HG02571 (cell line): ENCODE measurements around the gene DCBLD2.
"Not testable (repeated sequence)": the region's sequence is repeated elsewhere in the genome, so short reads cannot be mapped to it uniquely, and the experiment has no call there.

Experiments used
- ATAC-seq: cut with Tn5 transposase; IDR thresholded peaks from one replicate; pipeline ENCODE4 v1.9.1; 2021; ENCODE audit warnings: mild to moderate bottlenecking, moderate library complexity; ENCODE audit not compliant: unreplicated experiment

The DCBLD2 gene

GRCh38 chr3:98839846-98840245, 61.6 kb downstream of the DCBLD2 start:
- no peak for ATAC-seq

- not testable (repeated sequence) for ATAC-seq
These were observed 70.4 kb downstream of the DCBLD2 start for GRCh38 chr3:98831060-98831459.

- no peak for ATAC-seq
These were observed 72.2 kb downstream of the DCBLD2 start for GRCh38 chr3:98829246-98829832.

GRCh38 chr3:98827221-98827920, 74.1 kb downstream of the DCBLD2 start:
- no peak for ATAC-seq

GRCh38 chr3:98826126-98826525, 75.4 kb downstream of the DCBLD2 start:
- no peak for ATAC-seq

GRCh38 chr3:98824256-98824655, 77.2 kb downstream of the DCBLD2 start:
- ATAC-seq = no peak

GRCh38 chr3:98823791-98824190, 77.7 kb downstream of the DCBLD2 start:
- no peak for ATAC-seq

GRCh38 chr3:98821063-98821462, 80.4 kb downstream of the DCBLD2 start:
- ATAC-seq = no peak

GRCh38 chr3:98817547-98818041, 83.9 kb downstream of the DCBLD2 start:
- no peak for ATAC-seq

- ATAC-seq = no peak
These were observed 86.6 kb downstream of the DCBLD2 start for GRCh38 chr3:98814817-98815420.

GRCh38 chr3:98812851-98813374, 88.6 kb downstream of the DCBLD2 start:
- ATAC-seq = no peak

GRCh38 chr3:98811048-98811447, 90.4 kb downstream of the DCBLD2 start:
- ATAC-seq = no peak

- no peak for ATAC-seq
These were observed 91.9 kb downstream of the DCBLD2 start for GRCh38 chr3:98809557-98809956.

- ATAC-seq = no peak
These were observed 93.4 kb downstream of the DCBLD2 start for GRCh38 chr3:98808071-98808470.

GRCh38 chr3:98807561-98807960, 93.9 kb downstream of the DCBLD2 start:
- ATAC-seq = no peak

GRCh38 chr3:98807011-98807410, 94.5 kb downstream of the DCBLD2 start:
- ATAC-seq = no peak

- no peak for ATAC-seq
These were observed 95.0 kb downstream of the DCBLD2 start for GRCh38 chr3:98806521-98806920.

GRCh38 chr3:98805571-98805970, 95.9 kb downstream of the DCBLD2 start:
- no peak for ATAC-seq

- ATAC-seq = no peak
These were observed 100.3 kb downstream of the DCBLD2 start for GRCh38 chr3:98801043-98801747.

GRCh38 chr3:98800401-98800800, 101.1 kb downstream of the DCBLD2 start:
- no peak for ATAC-seq

- ATAC-seq = no peak
These were observed 102.0 kb downstream of the DCBLD2 start for GRCh38 chr3:98799479-98799878.
